Endothelial cell of umbilical vein (primary cell): ENCODE results near the gene ATXN1. TPM values are rescaled to one million over a fixed set of nuclear protein-coding genes. Genes with fewer than 3 reads are reported as not detected.

Experiments
- BruUV-seq: library from RNA; stranded (reverse); fragments of 400-500 nt; replicated peaks from 2 replicates; lab custom pipeline; 2021; lab: Mats Ljungman, UMichigan
- CTCF ChIA-PET: fragments of 300-600, 350-600 bp; sonication (Branson Sonifier 250); formaldehyde crosslinking; loops from one replicate; lab custom pipeline; 2021; ENCODE audit warnings: antibody characterized with exemption, inconsistent platforms; lab: Charles Lee
- POLR2A ChIA-PET: fragments of 300-600, 350-600 bp; sonication (Branson Sonifier 250); formaldehyde crosslinking; loops from one replicate; lab custom pipeline; 2021; ENCODE audit warnings: antibody characterized with exemption, inconsistent platforms; lab: Charles Lee
- DNase-seq: peaks from one replicate; pipeline ENCODE4 v3.0.0-alpha.2; 2011; ENCODE audit warnings: low read depth, low spot score
- FAIRE-seq: peaks from 2 replicates; lab custom pipeline; 2011; peaks lifted over from hg19 to GRCh38; lab: Jason Lieb, UNC
- H2AFZ ChIP-seq: 2 replicates; pipeline ENCODE4 v1.6.0; 2012; ENCODE audit warnings: low read depth, low read length, control low read depth, inconsistent platforms
- H3K27ac ChIP-seq: 2 replicates; pipeline ENCODE4 v1.5.1; 2011; ENCODE audit warnings: low read depth, mild to moderate bottlenecking, control low read depth, low read length, moderate library complexity; ENCODE audit not compliant: insufficient read depth
- H3K27me3 ChIP-seq, 2 experiments: 2 replicates each; pipeline versions ENCODE4 v1.6.0 to v1.6.1; 2011; ENCODE audit warnings: low read length in 2 of 2, mixed read lengths in 1 of 2; ENCODE audit not compliant: control insufficient read depth in 2 of 2, insufficient read depth in 2 of 2
- H3K36me3 ChIP-seq, 2 experiments: 2 replicates in 1 of 2; 3 replicates in 1 of 2; pipeline ENCODE4 v1.5.1; 2011; ENCODE audit warnings: low read length in 2 of 2, mild to moderate bottlenecking in 1 of 2, moderate library complexity in 1 of 2; ENCODE audit not compliant: control insufficient read depth in 2 of 2, insufficient read depth in 2 of 2; ENCODE audit errors: extremely low read depth in 1 of 2
- H3K4me1 ChIP-seq: 3 replicates; pipeline ENCODE4 v1.5.1; 2011; ENCODE audit warnings: mild to moderate bottlenecking, low read length; ENCODE audit not compliant: control insufficient read depth, insufficient read depth; ENCODE audit errors: extremely low read depth
- H3K4me2 ChIP-seq: 2 replicates; pipeline ENCODE4 v1.6.1; 2011; ENCODE audit warnings: low read length, control low read depth, mixed read lengths; ENCODE audit not compliant: insufficient read depth
- H3K4me3 ChIP-seq, 3 experiments: fragments of 200-600 bp in 1 of 3; sonication (generic), shearing (Covaris generic) in 1 of 3; replicated peaks in 1 of 3; 2 replicates each; pipeline ENCODE4 v1.5.1; 2011 to 2016; ENCODE audit warnings: control low read depth in 3 of 3, low read length in 3 of 3, mild to moderate bottlenecking in 2 of 3, inconsistent platforms in 1 of 3, low read depth in 1 of 3, moderate library complexity in 1 of 3; ENCODE audit not compliant: insufficient read depth in 1 of 3
- H3K79me2 ChIP-seq: 2 replicates; pipeline ENCODE4 v1.6.0; 2012; ENCODE audit warnings: low read length, inconsistent platforms; ENCODE audit not compliant: control insufficient read depth, insufficient read depth
- H3K9ac ChIP-seq: replicated peaks from 2 replicates; pipeline ENCODE3; 2011; ENCODE audit warnings: low read length, control low read depth; ENCODE audit not compliant: insufficient read depth; ENCODE audit errors: extremely low read depth
- H3K9me1 ChIP-seq: replicated peaks from 3 replicates; pipeline ENCODE4 v1.6.0; 2011; ENCODE audit warnings: mild to moderate bottlenecking, low read length; ENCODE audit not compliant: control insufficient read depth, insufficient read depth; ENCODE audit errors: extremely low read depth
- H3K9me3 ChIP-seq: replicated peaks from 2 replicates; pipeline ENCODE4 v1.5.1; 2012; ENCODE audit warnings: low read length, inconsistent platforms; ENCODE audit not compliant: control insufficient read depth, insufficient read depth
- H4K20me1 ChIP-seq: replicated peaks from 2 replicates; pipeline ENCODE3; 2011; ENCODE audit warnings: mild to moderate bottlenecking, low read length; ENCODE audit not compliant: control insufficient read depth, insufficient read depth; ENCODE audit errors: extremely low read depth
- CTCF ChIP-seq, 2 donors: IDR thresholded peaks; 1 replicate in 1 of 2; 2 replicates in 1 of 2; pipeline ENCODE4 v1.5.1; 2011; ENCODE audit warnings: low read length in 2 of 2, mild to moderate bottlenecking in 2 of 2, moderate library complexity in 2 of 2, control low read depth in 1 of 2, inconsistent platforms in 1 of 2, low read depth in 1 of 2; ENCODE audit not compliant: insufficient read depth in 1 of 2; ENCODE audit errors: extremely low read depth in 1 of 2
- EZH2 ChIP-seq: IDR thresholded peaks from 2 replicates; pipeline ENCODE4 v1.6.1; 2012; ENCODE audit warnings: borderline replicate concordance, low read depth, mild to moderate bottlenecking, moderate library complexity, low read length, inconsistent platforms; ENCODE audit not compliant: severe bottlenecking
- FOS ChIP-seq: IDR thresholded peaks from 2 replicates; pipeline ENCODE4 v1.6.1; 2011; ENCODE audit warnings: mild to moderate bottlenecking, low read length, moderate library complexity, borderline replicate concordance; ENCODE audit not compliant: insufficient read depth
- GATA2 ChIP-seq: IDR thresholded peaks from 2 replicates; pipeline ENCODE4 v1.7.0; 2011; ENCODE audit warnings: low read depth, mild to moderate bottlenecking, moderate library complexity, mixed read lengths, low read length; ENCODE audit not compliant: insufficient read length, insufficient read depth
- JUN ChIP-seq: IDR thresholded peaks from 2 replicates; pipeline ENCODE4 v1.6.1; 2011; ENCODE audit warnings: borderline replicate concordance, low read depth; ENCODE audit not compliant: insufficient read length, insufficient read depth
- MAX ChIP-seq: IDR thresholded peaks from 2 replicates; pipeline ENCODE4 v1.6.1; 2011; ENCODE audit not compliant: insufficient read depth, insufficient read length
- MYC ChIP-seq: IDR thresholded peaks from one replicate; pipeline ENCODE4 v1.6.1; 2011; ENCODE audit warnings: mild to moderate bottlenecking, low read depth, low read length
- POLR2A ChIP-seq: IDR thresholded peaks from 2 replicates; pipeline ENCODE4 v1.6.1; 2012; ENCODE audit warnings: low read depth, mild to moderate bottlenecking, control low read depth, low read length
- POLR2AphosphoS5 ChIP-seq: IDR thresholded peaks from 2 replicates; pipeline ENCODE4 v1.6.1; 2012; ENCODE audit warnings: low read depth, mild to moderate bottlenecking, control low read depth, low read length, moderate library complexity; ENCODE audit not compliant: insufficient read depth
- dilution Hi-C: fragments of 300-500 bp; cut with MboI; formaldehyde crosslinking; loops from one replicate; pipeline ENCODE4 v1.15.0; 2019; ENCODE audit warnings: low sequenced_read_pairs; ENCODE audit not compliant: extremely low pct_ligation_motif_present
- intact Hi-C: fragments of 100-400 bp; cut with micrococcal nuclease; formaldehyde crosslinking; loops from one replicate; pipeline ENCODE4 v1.10.0; 2022
- polyA plus RNA-seq, 4 experiments: library from polyadenylated mRNA; depleted of rRNA in 3 of 4; stranded (reverse) in 3 of 4; unstranded in 1 of 4; fragments of >200 nt; gene quantifications; 2 replicates each; pipeline versions ENCODE4 v1.2.1 to v1.2.3, GENCODE V29; 2011 to 2012; ENCODE audit warnings: missing spikeins in 1 of 4
- total RNA-seq: library from RNA; stranded (reverse); gene quantifications from 2 replicates; pipeline ENCODE4 v1.2.3, GENCODE V29; 2021

ATXN1 gene
- total and polyA plus RNA-seq, 2 donors (not counting 3 experiments of a cell fraction or from before 2014, with no cell fraction given), result 16.4 to 33.0 TPM

- Histone ChIP-seq H3K9me3 (no peaks in the 10 kb centered on the region), H4K20me1 (no peaks in the 10 kb centered on the region), H3K4me2 (no peak overlapping the region), H3K79me2 (no peaks in the 10 kb centered on the region), H3K27ac (no peak overlapping the region), H3K36me3 (no peaks in the 10 kb centered on the region), H3K9me1 (no peaks in the 10 kb centered on the region), H3K4me3 (no peak overlapping the region), H3K4me1 (no peaks in the 10 kb centered on the region), H3K9ac (no peak overlapping the region), H3K27me3 (peaks cover 0 to 2% of the 10 kb centered on the region in 2 experiments), H2AFZ (no peak overlapping the region)
- ChIA-PET POLR2A (no interaction called here), CTCF (no interaction called here)
- no peak for DNase-seq
- no peak for FAIRE-seq
- intact Hi-C loops (no loop called here), dilution Hi-C loops (no loop called here)
- TF ChIP-seq MAX (no peak), FOS (no peak), JUN (no peak), EZH2 (no peak), POLR2AphosphoS5 (no peak), GATA2 (no peak), MYC (no peak), CTCF (IDR thresholded peaks at IDR 0.05; ENCODE audit: extremely low read depth in 1 of 2, insufficient read depth in 1 of 2, low read depth in 1 of 2, low read length in 2 of 2) (no peak), POLR2A (no peak)
- no TSS peak for BruUV-seq
These were observed 40.8 kb upstream of the ATXN1 start for GRCh38 chr6:16802071-16802470.
